ENCODE data around the gene ZNF407. TPM values are rescaled to one million over a fixed set of nuclear protein-coding genes. Genes with fewer than 3 reads are reported as not detected.

ZNF407 gene
- total RNA-seq, 1 experiment from 2014 or later, result 7.6 TPM

DNA sequence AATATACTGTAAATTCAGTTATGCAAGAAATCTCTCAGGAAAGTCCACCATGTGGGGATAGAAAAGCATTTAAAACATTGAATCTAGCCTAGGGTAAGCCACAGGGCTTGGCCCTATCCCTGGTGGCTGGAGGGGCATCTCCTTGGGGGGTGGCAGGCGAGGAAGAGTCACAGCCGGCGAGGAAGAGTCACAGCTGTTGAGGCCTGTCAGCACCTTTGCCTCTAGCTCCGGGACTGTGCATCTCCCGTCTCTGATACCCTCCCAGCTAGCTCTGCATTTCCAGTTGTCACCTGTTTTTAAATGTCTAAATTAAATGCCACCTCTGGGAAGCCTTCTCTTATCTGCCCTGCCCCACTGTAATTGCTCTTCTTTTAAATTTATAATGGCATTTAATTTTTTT, 276.7 kb downstream of the ZNF407 start:
- Histone ChIP-seq H3K36me3 (ENCODE audit: control insufficient read depth in 1 of 2, insufficient read depth in 2 of 2, low read length in 2 of 2) (no peaks in the 10 kb centered on the region), H2AFZ (ENCODE audit: low read depth, low read length, poor library complexity, severe bottlenecking) (no peak overlapping the region), H3K4me3 (replicated peaks in 1 of 2; ENCODE audit: low read depth in 1 of 2, low read length in 2 of 2) (no peak overlapping the region), H3K4me1 (ENCODE audit: control insufficient read depth in 1 of 2, insufficient read depth in 2 of 2, low read length in 2 of 2) (peaks cover 5 to 11% of the 10 kb centered on the region in 2 experiments; a peak in 3 of 4 replicates), H3K79me2 (ENCODE audit: insufficient read depth, low read length) (no peaks in the 10 kb centered on the region), H3K9ac (ENCODE audit: low read length) (no peak overlapping the region), H4K20me1 (ENCODE audit: insufficient read depth) (no peaks in the 10 kb centered on the region), H3K4me2 (ENCODE audit: low read length) (no peak overlapping the region), H3K27ac (ENCODE audit: low read depth, low read length) (no peak overlapping the region), H3K27me3 (ENCODE audit: insufficient read depth, low read length) (no peaks in the 10 kb centered on the region), H3K9me3 (ENCODE audit: control insufficient read depth in 1 of 2, insufficient read depth in 1 of 2, low read depth in 1 of 2, low read length in 2 of 2) (no peaks in the 10 kb centered on the region), H3K9me2 (ENCODE audit: insufficient read depth) (no peaks in the 10 kb centered on the region)
- intact Hi-C loops (cut with micrococcal nuclease), result no loop called here
- ATAC-seq (no peak), DNase-seq (ENCODE audit: low read depth, low spot score) (no peak)
- CTCF ChIA-PET, result no interaction called here
- no TSS peak for BruUV-seq (replicated peaks)
- POLR2A ChIA-PET, result no interaction called here
- RAD21 ChIA-PET (ENCODE audit: low non-redundant PET in 1 of 2, low total read pairs in 2 of 2, uncharacterized antibody in 2 of 2, unreplicated experiment in 2 of 2), result no interaction called here
- TF ChIP-seq TCF7L2 (IDR thresholded peaks at IDR 0.05; ENCODE audit: borderline replicate concordance, extremely low read depth, insufficient read depth, insufficient read length), result no peak
- no peak for TF ChIP-seq SRF (IDR thresholded peaks at IDR 0.05; ENCODE audit: low read depth)
- no peak for TF ChIP-seq CTCF (IDR thresholded peaks at IDR 0.05 in 2 of 3, conservative IDR thresholded peaks at IDR 0.05 in 1 of 3; ENCODE audit: borderline replicate concordance in 1 of 3, insufficient read depth in 1 of 3, low read depth in 2 of 3, low read length in 2 of 3)
- TF ChIP-seq, protein P1, sequence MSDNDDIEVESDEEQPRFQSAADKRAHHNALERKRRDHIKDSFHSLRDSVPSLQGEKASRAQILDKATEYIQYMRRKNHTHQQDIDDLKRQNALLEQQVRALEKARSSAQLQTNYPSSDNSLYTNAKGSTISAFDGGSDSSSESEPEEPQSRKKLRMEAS (IDR thresholded peaks at IDR 0.05), result no peak
- TF ChIP-seq EGR1 (IDR thresholded peaks at IDR 0.05; ENCODE audit: low read depth), result no peak
- TF ChIP-seq ZNF274 (IDR thresholded peaks at IDR 0.05; ENCODE audit: low read depth, low read length), result no peak
- no peak for TF ChIP-seq ZBTB33 (IDR thresholded peaks at IDR 0.05; ENCODE audit: extremely low read depth, insufficient replicate concordance, low read length)
- TF ChIP-seq JUND (IDR thresholded peaks at IDR 0.05), result no peak
- no peak for TF ChIP-seq POLR2A (IDR thresholded peaks at IDR 0.05; ENCODE audit: borderline replicate concordance, extremely low read depth, insufficient read depth, insufficient read length)
- no peak for TF ChIP-seq EZH2phosphoT487 (IDR thresholded peaks at IDR 0.05; ENCODE audit: borderline replicate concordance)
- TF ChIP-seq CBX3 (IDR thresholded peaks at IDR 0.05; ENCODE audit: low read depth), result no peak
- no peak for TF ChIP-seq YY1 (IDR thresholded peaks at IDR 0.05; ENCODE audit: extremely low read depth, insufficient replicate concordance, low read depth, low read length)
- TF ChIP-seq EZH2 (IDR thresholded peaks at IDR 0.05), result no peak
- TF ChIP-seq SP1 (IDR thresholded peaks at IDR 0.05; ENCODE audit: low read depth), result no peak
- no peak for TF ChIP-seq ZFX (IDR thresholded peaks at IDR 0.05)
- no peak for TF ChIP-seq POLR2AphosphoS5 (IDR thresholded peaks at IDR 0.05; ENCODE audit: low read depth, low read length)
- TF ChIP-seq CEBPB (IDR thresholded peaks at IDR 0.05; ENCODE audit: low read depth), result no peak
- no peak for TF ChIP-seq SIN3A (IDR thresholded peaks at IDR 0.05; ENCODE audit: low read depth)
- TF ChIP-seq ELF1 (IDR thresholded peaks at IDR 0.05; ENCODE audit: borderline replicate concordance, low read depth), result no peak
